Peyer's patch (tissue), 4 donors: ENCODE results near the gene PRODH2. TPM values are rescaled to one million over a fixed set of nuclear protein-coding genes. Genes with fewer than 3 reads are reported as not detected.

Source experiments
- DNase-seq, 3 donors: peaks; one replicate each; pipeline ENCODE4 v3.0.0-alpha.2; 2017 to 2019
- H3K27ac ChIP-seq, 4 donors: fragments of 200-600 bp; sonication (generic); one replicate each; pipeline ENCODE4 v1.5.1; 2016 to 2019
- H3K27me3 ChIP-seq, 2 donors: fragments of 200-600 bp; sonication (generic); one replicate each; pipeline ENCODE4 v1.5.1; 2019
- H3K36me3 ChIP-seq, 3 donors: fragments of 200-600 bp; sonication (generic); one replicate each; pipeline ENCODE4 v1.5.1; 2016 to 2019
- H3K4me1 ChIP-seq, 4 donors: fragments of 200-600 bp; sonication (generic); one replicate each; pipeline ENCODE4 v1.5.1; 2016 to 2019
- H3K4me3 ChIP-seq, 4 donors: fragments of 200-600 bp; sonication (generic); 1 replicate in 3 of 4; 2 replicates in 1 of 4; pipeline ENCODE4 v1.5.1; 2016 to 2019; ENCODE audit warnings: mild to moderate bottlenecking in 1 of 4
- H3K9me3 ChIP-seq, 4 donors: fragments of 200-600 bp; sonication (generic); one replicate each; pipeline ENCODE4 v1.5.1; 2016 to 2019; ENCODE audit warnings: mild to moderate bottlenecking in 1 of 4
- CTCF ChIP-seq, 6 experiments: fragments of 450-650 bp in 4 of 6; fragments of 200-600 bp in 2 of 6; sonication (generic) in 1 of 6; IDR thresholded peaks; one replicate each; pipeline ENCODE4 v1.5.1; 2017 to 2019; ENCODE audit warnings: antibody characterized with exemption in 6 of 6, mild to moderate bottlenecking in 3 of 6, moderate library complexity in 1 of 6
- POLR2A ChIP-seq, 2 donors: fragments of 450-650 bp; IDR thresholded peaks; one replicate each; pipeline ENCODE4 v1.5.1; 2017; ENCODE audit warnings: antibody characterized with exemption in 2 of 2, mild to moderate bottlenecking in 2 of 2, moderate library complexity in 2 of 2
- total RNA-seq, 4 donors: library from RNA; depleted of rRNA; stranded (reverse); fragments of >200 nt; gene quantifications; one replicate each; pipeline ENCODE4 v1.1.0, GENCODE V29; 2016

PRODH2 gene
- total RNA-seq, 4 donors from 2014 or later, result not detected

DNA sequence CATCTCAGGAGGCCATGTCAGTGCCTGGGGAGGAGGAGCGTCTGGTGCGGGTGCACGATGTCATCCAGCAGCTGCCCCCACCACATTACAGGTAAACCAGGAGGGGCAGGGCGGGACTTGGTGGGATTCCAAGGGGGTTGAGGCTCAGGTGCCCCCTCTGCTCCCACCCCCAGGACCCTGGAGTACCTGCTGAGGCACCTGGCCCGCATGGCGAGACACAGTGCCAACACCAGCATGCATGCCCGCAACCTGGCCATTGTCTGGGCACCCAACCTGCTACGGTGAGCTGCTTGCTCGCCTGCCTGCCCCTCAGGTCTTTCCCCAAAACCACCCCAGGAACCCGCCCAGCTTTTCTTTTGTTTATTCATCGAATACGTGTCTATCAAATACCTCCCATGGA, 30.1 kb downstream of the PRODH2 start:
- Histone ChIP-seq H3K9me3 (no peaks in the 10 kb centered on the region), H3K36me3 (peaks cover 0 to 11% (median 0%) of the 10 kb centered on the region in 3 donors), H3K4me1 (no peaks in the 10 kb centered on the region), H3K27ac (no peak overlapping the region), H3K4me3 (no peak overlapping the region), H3K27me3 (no peaks in the 10 kb centered on the region)
- DNase-seq, result no peak
- TF ChIP-seq POLR2A (IDR thresholded peaks at IDR 0.05) (no peak), CTCF (IDR thresholded peaks at IDR 0.05) (no peak)

DNA sequence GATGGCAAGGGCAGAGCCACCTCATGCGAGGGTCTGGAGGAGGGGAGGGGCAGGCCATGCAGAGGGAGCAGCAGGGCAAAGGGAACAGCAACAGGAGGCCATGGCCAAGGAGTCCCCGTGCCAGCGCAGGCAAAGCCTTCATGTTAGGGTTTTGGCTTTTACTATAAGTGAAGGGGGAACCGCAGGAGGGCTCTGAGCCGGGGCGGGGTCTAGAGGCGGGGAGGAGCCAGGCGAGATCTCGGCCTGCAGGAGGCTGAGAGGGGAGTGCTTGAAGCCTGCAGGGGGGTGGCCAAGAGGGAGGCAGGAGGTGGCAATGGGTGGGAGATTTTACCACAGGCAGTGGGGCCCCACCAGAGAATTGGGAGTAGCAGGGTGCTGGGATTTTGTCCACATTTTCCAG, 31.0 kb downstream of the PRODH2 start:
- H3K4me1 ChIP-seq, result no peaks in the 10 kb centered on the region
- DNase-seq, result no peak
- no peak overlapping the region for H3K27ac ChIP-seq
- peaks cover 0 to 11% (median 0%) of the 10 kb centered on the region in 3 donors for H3K36me3 ChIP-seq
- no peaks in the 10 kb centered on the region for H3K9me3 ChIP-seq
- TF ChIP-seq CTCF (IDR thresholded peaks at IDR 0.05) (no peak), POLR2A (IDR thresholded peaks at IDR 0.05) (no peak)
- no peaks in the 10 kb centered on the region for H3K27me3 ChIP-seq
- no peak overlapping the region for H3K4me3 ChIP-seq

- Histone ChIP-seq H3K4me3 (no peak overlapping the region), H3K4me1 (peaks cover 0 to 8% (median 2%) of the 10 kb centered on the region in 4 donors), H3K27me3 (no peaks in the 10 kb centered on the region), H3K9me3 (no peaks in the 10 kb centered on the region), H3K27ac (no peak overlapping the region), H3K36me3 (peaks cover 0 to 11% (median 0%) of the 10 kb centered on the region in 3 donors)
- no peak for DNase-seq
- no peak for TF ChIP-seq CTCF (IDR thresholded peaks at IDR 0.05)
- TF ChIP-seq POLR2A (IDR thresholded peaks at IDR 0.05), result no peak
These were observed 31.9 kb downstream of the PRODH2 start for GRCh38 chr19:35780717-35781116.

GRCh38 chr19:35780058-35780457, 32.6 kb downstream of the PRODH2 start:
- H3K9me3 ChIP-seq, result no peaks in the 10 kb centered on the region
- peaks cover 0 to 11% (median 0%) of the 10 kb centered on the region in 3 donors for H3K36me3 ChIP-seq
- peak in 1 of 3 donors; percentile 37 for DNase-seq
- H3K4me1 ChIP-seq, result peaks cover 0 to 10% (median 3%) of the 10 kb centered on the region in 4 donors
- TF ChIP-seq POLR2A (IDR thresholded peaks at IDR 0.05), result no peak
- TF ChIP-seq CTCF (IDR thresholded peaks at IDR 0.05), result no peak
- no peak overlapping the region for H3K4me3 ChIP-seq
- H3K27me3 ChIP-seq, result no peaks in the 10 kb centered on the region
- H3K27ac ChIP-seq, result no peak overlapping the region

DNA sequence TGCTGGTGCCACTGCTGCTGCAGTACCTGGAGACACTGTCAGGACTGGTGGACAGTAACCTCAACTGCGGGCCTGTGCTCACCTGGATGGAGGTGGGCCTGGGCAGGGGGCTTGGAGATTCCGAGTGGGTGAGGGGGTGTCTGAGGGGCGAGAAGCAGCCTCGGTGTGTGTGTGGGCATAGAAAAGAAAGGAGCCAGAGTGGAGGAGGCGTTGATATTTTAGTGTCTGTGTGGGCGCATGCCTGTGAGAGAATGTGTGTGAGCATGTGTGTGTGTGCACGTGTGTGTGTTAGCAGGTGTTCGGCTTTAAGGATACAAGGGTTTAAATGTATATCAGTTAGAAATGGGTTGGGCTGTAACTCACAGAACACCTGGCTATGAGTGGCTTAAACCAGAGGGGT, 33.6 kb downstream of the PRODH2 start:
- Histone ChIP-seq H3K27me3 (no peaks in the 10 kb centered on the region), H3K9me3 (no peaks in the 10 kb centered on the region), H3K4me3 (no peak overlapping the region), H3K27ac (no peak overlapping the region), H3K36me3 (peaks cover 0 to 11% (median 0%) of the 10 kb centered on the region in 3 donors), H3K4me1 (peaks cover 0 to 15% (median 5%) of the 10 kb centered on the region in 4 donors)
- no peak for TF ChIP-seq CTCF (IDR thresholded peaks at IDR 0.05)
- no peak for TF ChIP-seq POLR2A (IDR thresholded peaks at IDR 0.05)
- DNase-seq, result no peak

DNA sequence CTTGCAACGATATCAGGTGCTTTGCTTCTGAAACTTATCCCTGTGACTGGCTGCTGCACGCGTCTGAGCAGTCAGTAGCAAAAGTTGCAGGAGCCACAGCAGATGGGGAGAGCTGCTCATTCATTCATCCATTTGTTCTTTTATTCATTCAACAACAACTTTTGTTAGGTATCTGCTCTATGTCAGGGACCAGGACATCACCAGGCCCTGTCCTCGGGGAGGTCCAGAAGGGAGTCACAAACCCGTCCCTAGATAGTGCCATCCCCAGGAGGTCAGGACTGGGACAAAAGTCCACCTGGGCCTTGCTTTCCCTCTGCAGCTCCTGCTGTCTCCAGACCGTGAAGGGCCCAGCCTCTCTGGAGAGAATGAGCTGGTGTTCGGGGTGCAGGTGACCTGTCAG, 34.7 kb downstream of the PRODH2 start:
- no peak for TF ChIP-seq CTCF (IDR thresholded peaks at IDR 0.05)
- TF ChIP-seq POLR2A (IDR thresholded peaks at IDR 0.05), result no peak
- Histone ChIP-seq H3K4me3 (no peak overlapping the region), H3K36me3 (peaks cover 0 to 11% (median 0%) of the 10 kb centered on the region in 3 donors), H3K27ac (no peak overlapping the region), H3K9me3 (no peaks in the 10 kb centered on the region), H3K4me1 (peaks cover 0 to 15% (median 5%) of the 10 kb centered on the region in 4 donors), H3K27me3 (no peaks in the 10 kb centered on the region)
- DNase-seq, result no peak
